ENCODE measurements around the gene CNPY2. TPM values are rescaled to one million over a fixed set of nuclear protein-coding genes. Genes with fewer than 3 reads are reported as not detected.

The CNPY2 gene
- total and polyA plus RNA-seq, 2 of the 13 experiments (the other 11 are each of a cell fraction or from before 2014, with no cell fraction given), result 285 to 356 TPM

GRCh38 chr12:56333679-56334489 is 18.1 kb upstream of the CNPY2 start, which contains the start of gene PAN2 (continued):
- TF ChIP-seq ZNF318 (CRISPR knock-in tag; IDR thresholded peaks at IDR 0.05) (no peak), ZNF124 (CRISPR knock-in tag; IDR thresholded peaks at IDR 0.05) (no peak; the same call in 1 of the 2 replicates), SMAD3 (CRISPR knock-in tag; IDR thresholded peaks at IDR 0.05) (peak; percentile 64), RXRA (CRISPR knock-in tag; IDR thresholded peaks at IDR 0.05) (0 out of 2 replicates have a peak, but pooled peaks have one; percentile 22), CREM (IDR thresholded peaks at IDR 0.05) (peak; percentile 94), CREM (CRISPR knock-in tag; IDR thresholded peaks at IDR 0.05) (no peak), ZBED4 (CRISPR knock-in tag; IDR thresholded peaks at IDR 0.05; ENCODE audit: borderline replicate concordance) (0 out of 2 replicates have a peak, but pooled peaks have one; percentile 54), E2F5 (CRISPR knock-in tag; conservative IDR thresholded peaks at IDR 0.05) (0 out of 2 replicates have a peak, but pooled peaks have one; percentile 61), NFYB (CRISPR knock-in tag; IDR thresholded peaks at IDR 0.05) (peak; percentile 97)

Data from HepG2 (cell line).